IMR-90 (cell line): ENCODE results near the gene TMEM95. TPM values are rescaled to one million over a fixed set of nuclear protein-coding genes. Genes with fewer than 3 reads are reported as not detected.

Experiments
- BHLHE40 ChIP-seq: fragments of 150-350 bp; IDR thresholded peaks from 2 replicates; pipeline ENCODE4 v1.6.1; 2016; ENCODE audit warnings: mild to moderate bottlenecking, low read depth, low read length
- MXI1 ChIP-seq: IDR thresholded peaks from 2 replicates; pipeline ENCODE4 v1.6.1; 2012; ENCODE audit warnings: low read depth, mild to moderate bottlenecking, low read length, moderate library complexity, borderline replicate concordance
- polyA plus RNA-seq, 3 experiments: library from polyadenylated mRNA; depleted of rRNA; stranded (reverse); fragments of >200 nt; gene quantifications; 2 replicates each; pipeline ENCODE4 v1.2.3, GENCODE V29; 2012; ENCODE audit warnings: low replicate concordance in 1 of 3
- total RNA-seq: library from RNA; depleted of rRNA; stranded (reverse); fragments of >200 nt; gene quantifications from 2 replicates; pipeline ENCODE4 v1.2.3, GENCODE V29; 2012
- TF ChIP-seq, protein P1 (sequence below): conservative IDR thresholded peaks from 2 replicates; pipeline ENCODE4 v1.5.1; 2012; ENCODE audit warnings: mild to moderate bottlenecking, low read depth, low read length, improper control_type of control experiment

TMEM95 gene
- total and polyA plus RNA-seq, 2 of the 4 experiments (the other 2 are of a cell fraction) = not detected

GRCh38 chr17:7398612-7399011 lies 43.7 kb downstream of the TMEM95 start (continued):
- TF ChIP-seq, protein P1, sequence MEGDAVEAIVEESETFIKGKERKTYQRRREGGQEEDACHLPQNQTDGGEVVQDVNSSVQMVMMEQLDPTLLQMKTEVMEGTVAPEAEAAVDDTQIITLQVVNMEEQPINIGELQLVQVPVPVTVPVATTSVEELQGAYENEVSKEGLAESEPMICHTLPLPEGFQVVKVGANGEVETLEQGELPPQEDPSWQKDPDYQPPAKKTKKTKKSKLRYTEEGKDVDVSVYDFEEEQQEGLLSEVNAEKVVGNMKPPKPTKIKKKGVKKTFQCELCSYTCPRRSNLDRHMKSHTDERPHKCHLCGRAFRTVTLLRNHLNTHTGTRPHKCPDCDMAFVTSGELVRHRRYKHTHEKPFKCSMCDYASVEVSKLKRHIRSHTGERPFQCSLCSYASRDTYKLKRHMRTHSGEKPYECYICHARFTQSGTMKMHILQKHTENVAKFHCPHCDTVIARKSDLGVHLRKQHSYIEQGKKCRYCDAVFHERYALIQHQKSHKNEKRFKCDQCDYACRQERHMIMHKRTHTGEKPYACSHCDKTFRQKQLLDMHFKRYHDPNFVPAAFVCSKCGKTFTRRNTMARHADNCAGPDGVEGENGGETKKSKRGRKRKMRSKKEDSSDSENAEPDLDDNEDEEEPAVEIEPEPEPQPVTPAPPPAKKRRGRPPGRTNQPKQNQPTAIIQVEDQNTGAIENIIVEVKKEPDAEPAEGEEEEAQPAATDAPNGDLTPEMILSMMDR = no peak
- no peak for TF ChIP-seq MXI1
- TF ChIP-seq BHLHE40 = no peak
